CD4-positive, alpha-beta T cell (primary cell): ENCODE measurements around the gene MNAT1. TPM values are rescaled to one million over a fixed set of nuclear protein-coding genes. Genes with fewer than 3 reads are reported as not detected.

ENCODE experiments used
- ATAC-seq: fragments of 200-7000 bp; cut with Tn5 transposase; one replicate; pipeline ENCODE4 v1.10.0; 2022; ENCODE audit warnings: mild to moderate bottlenecking; ENCODE audit not compliant: poor library complexity
- CTCF ChIA-PET: fragments of 350-600 bp; sonication (Branson Sonifier 250); formaldehyde crosslinking; loops from one replicate; lab custom pipeline; 2021; ENCODE audit warnings: antibody characterized with exemption, inconsistent platforms; lab: Charles Lee
- POLR2A ChIA-PET: fragments of 350-600 bp; sonication (Branson Sonifier 250); formaldehyde crosslinking; loops from one replicate; lab custom pipeline; 2021; ENCODE audit warnings: antibody characterized with exemption, inconsistent platforms; lab: Charles Lee
- DNase-seq, 14 experiments: peaks; one replicate each; pipeline ENCODE4 v3.0.0-alpha.2; 2013 to 2020; ENCODE audit warnings: mixed read lengths in 2 of 14
- H3K27ac ChIP-seq, 2 donors: one replicate each; pipeline versions ENCODE4 v1.5.1 to v1.7.0; 2013; ENCODE audit warnings: low read length in 2 of 2, low read depth in 1 of 2, mild to moderate bottlenecking in 1 of 2
- H3K27me3 ChIP-seq, 2 experiments: 1 replicate in 1 of 2; 2 replicates in 1 of 2; pipeline versions ENCODE4 v1.6.1 to v1.7.0; 2013; ENCODE audit warnings: low read length in 2 of 2, control low read depth in 1 of 2, mild to moderate bottlenecking in 1 of 2, moderate library complexity in 1 of 2; ENCODE audit not compliant: insufficient read depth in 2 of 2, control insufficient read depth in 1 of 2
- H3K36me3 ChIP-seq: one replicate; pipeline ENCODE4 v1.6.1; 2013; ENCODE audit warnings: low read length, control low read depth; ENCODE audit not compliant: insufficient read depth
- H3K4me1 ChIP-seq: one replicate; pipeline ENCODE4 v1.6.1; 2013; ENCODE audit warnings: low read length, control low read depth; ENCODE audit not compliant: insufficient read depth
- H3K4me3 ChIP-seq: one replicate; pipeline ENCODE4 v1.5.1; 2013; ENCODE audit warnings: mild to moderate bottlenecking, low read length, moderate library complexity
- H3K9me3 ChIP-seq, 2 experiments: 1 replicate in 1 of 2; 2 replicates in 1 of 2; pipeline versions ENCODE4 v1.6.1 to v1.7.0; 2013; ENCODE audit warnings: low read length in 2 of 2, mild to moderate bottlenecking in 2 of 2, control low read depth in 1 of 2, moderate library complexity in 1 of 2; ENCODE audit not compliant: control insufficient read depth in 1 of 2, insufficient read depth in 1 of 2
- H3K27ac Mint-ChIP-seq: one replicate; pipeline ENCODE4 v1.8.0; 2020; ENCODE audit warnings: mixed read lengths
- H3K27me3 Mint-ChIP-seq: one replicate; pipeline ENCODE4 v1.8.0; 2021; ENCODE audit warnings: mixed read lengths
- H3K36me3 Mint-ChIP-seq: one replicate; pipeline ENCODE4 v1.8.0; 2021; ENCODE audit warnings: low read depth, mixed read lengths
- H3K4me1 Mint-ChIP-seq: one replicate; pipeline ENCODE4 v1.8.0; 2021; ENCODE audit warnings: low read depth, mixed read lengths
- H3K4me3 Mint-ChIP-seq: one replicate; pipeline ENCODE4 v1.8.0; 2020; ENCODE audit warnings: mild to moderate bottlenecking, mixed read lengths
- H3K9me3 Mint-ChIP-seq: one replicate; pipeline ENCODE4 v1.8.0; 2020; ENCODE audit warnings: mixed read lengths
- intact Hi-C, 2 experiments: fragments of 100-400 bp; cut with DNase I in 1 of 2; cut with micrococcal nuclease in 1 of 2; formaldehyde crosslinking; loops; one replicate each; pipeline versions ENCODE4 v1.15.1 to v1.9.0; 2023 to 2025; cut with DNase I, micrococcal nuclease
- total RNA-seq, 174 experiments: library from RNA in 2 of 174; stranded (reverse) in 2 of 174; gene quantifications; one replicate each; pipeline ENCODE4 v1.2.3 and lab custom pipeline; 2021 to 2026
- TF ChIP-seq, protein P1 (sequence below): fragments of 200-600 bp; IDR thresholded peaks from one replicate; pipeline ENCODE4 v1.8.0; 2022; ENCODE audit warnings: antibody characterized with exemption, mild to moderate bottlenecking

Gene MNAT1
- total RNA-seq, 2 experiments from 2014 or later = 15.4 to 15.9 TPM

DNA sequence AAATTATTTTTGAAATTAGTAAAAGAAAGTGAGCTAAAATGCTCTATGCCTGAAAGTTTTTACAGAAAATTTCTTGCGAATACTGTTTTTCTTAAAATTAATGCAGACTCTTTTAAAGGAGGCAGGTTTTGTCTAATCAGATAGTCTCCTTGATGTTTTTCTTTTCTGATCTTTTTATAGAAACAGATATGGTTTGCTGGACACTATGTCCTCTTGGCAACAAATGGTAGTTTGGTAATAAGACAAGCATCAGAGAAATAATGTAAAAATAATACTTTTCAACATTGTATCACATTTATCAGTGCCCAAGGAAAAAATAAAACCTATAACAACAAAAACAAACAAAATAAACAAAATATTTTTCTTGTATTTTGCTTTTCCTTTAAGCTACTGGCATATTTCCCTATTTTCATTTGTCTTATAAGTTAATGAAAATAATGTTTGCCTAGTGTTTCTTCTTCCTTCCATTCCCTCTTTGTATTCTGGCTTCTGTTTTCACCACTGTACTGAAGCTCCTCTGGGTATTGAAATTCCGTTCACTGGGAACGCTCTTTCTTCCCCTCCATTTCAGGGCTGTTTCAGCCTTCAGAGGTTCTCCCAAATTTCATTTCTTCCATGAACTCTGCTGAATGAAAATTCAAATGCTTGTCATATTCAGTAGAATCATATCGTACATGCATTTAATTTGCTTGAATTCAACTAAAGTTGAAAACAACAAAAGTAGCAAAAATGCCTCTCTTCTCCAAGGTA is 131.0 kb downstream of the MNAT1 start:
- POLR2A ChIA-PET = no interaction called here
- Histone ChIP-seq H3K4me1 (no peaks in the 10 kb centered on the region), H3K4me3 (no peak overlapping the region), H3K9me3 (no peaks in the 10 kb centered on the region), H3K36me3 (no peaks in the 10 kb centered on the region), H3K27me3 (no peaks in the 10 kb centered on the region), H3K27ac (no peak overlapping the region)
- Mint-ChIP-seq H3K27ac (no peak overlapping the region), H3K4me1 (no peaks in the 10 kb centered on the region), H3K36me3 (no peaks in the 10 kb centered on the region), H3K9me3 (no peaks in the 10 kb centered on the region), H3K27me3 (no peaks in the 10 kb centered on the region), H3K4me3 (no peak overlapping the region)
- no peak for ATAC-seq
- TF ChIP-seq, protein P1, sequence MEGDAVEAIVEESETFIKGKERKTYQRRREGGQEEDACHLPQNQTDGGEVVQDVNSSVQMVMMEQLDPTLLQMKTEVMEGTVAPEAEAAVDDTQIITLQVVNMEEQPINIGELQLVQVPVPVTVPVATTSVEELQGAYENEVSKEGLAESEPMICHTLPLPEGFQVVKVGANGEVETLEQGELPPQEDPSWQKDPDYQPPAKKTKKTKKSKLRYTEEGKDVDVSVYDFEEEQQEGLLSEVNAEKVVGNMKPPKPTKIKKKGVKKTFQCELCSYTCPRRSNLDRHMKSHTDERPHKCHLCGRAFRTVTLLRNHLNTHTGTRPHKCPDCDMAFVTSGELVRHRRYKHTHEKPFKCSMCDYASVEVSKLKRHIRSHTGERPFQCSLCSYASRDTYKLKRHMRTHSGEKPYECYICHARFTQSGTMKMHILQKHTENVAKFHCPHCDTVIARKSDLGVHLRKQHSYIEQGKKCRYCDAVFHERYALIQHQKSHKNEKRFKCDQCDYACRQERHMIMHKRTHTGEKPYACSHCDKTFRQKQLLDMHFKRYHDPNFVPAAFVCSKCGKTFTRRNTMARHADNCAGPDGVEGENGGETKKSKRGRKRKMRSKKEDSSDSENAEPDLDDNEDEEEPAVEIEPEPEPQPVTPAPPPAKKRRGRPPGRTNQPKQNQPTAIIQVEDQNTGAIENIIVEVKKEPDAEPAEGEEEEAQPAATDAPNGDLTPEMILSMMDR = no peak
- CTCF ChIA-PET = no interaction called here
- intact Hi-C loops = no loop called here
- DNase-seq = no peak

DNA sequence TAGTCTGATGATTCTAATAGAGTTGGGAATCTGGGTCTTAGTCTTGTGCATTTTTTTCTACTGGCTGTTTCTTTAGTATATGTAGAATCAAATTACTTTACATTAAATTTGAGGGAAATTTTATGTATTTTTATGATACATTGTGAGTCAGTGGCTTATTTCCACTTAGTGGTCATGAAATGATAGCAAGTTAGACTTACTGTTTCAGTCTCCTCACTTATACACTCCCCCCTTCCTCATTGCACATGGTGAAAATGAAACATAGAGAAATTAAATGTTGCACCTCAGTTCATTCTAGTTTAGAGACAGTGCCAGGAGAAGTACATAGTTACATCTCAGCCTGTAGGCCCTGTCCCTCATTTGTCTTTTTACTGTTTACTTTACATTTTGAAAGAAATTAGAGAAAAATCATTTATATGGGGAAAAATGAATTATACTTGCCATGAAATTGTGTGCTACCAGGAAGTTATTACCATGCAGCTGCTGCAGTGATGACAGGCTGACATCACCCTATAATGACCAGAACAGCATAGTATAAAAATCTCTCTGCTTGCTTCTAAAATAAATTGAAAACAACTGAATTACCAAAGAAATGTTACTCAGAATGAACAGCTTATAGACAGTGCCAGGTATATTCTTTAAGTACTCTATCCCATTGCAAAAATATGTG is 133.1 kb downstream of the MNAT1 start:
- DNase-seq (no peak), ATAC-seq (no peak)
- Mint-ChIP-seq H3K27me3 (no peaks in the 10 kb centered on the region), H3K4me1 (no peaks in the 10 kb centered on the region), H3K9me3 (no peaks in the 10 kb centered on the region), H3K36me3 (peaks cover under 1% of the 10 kb centered on the region), H3K27ac (no peak overlapping the region), H3K4me3 (no peak overlapping the region)
- intact Hi-C loops = no loop called here
- Histone ChIP-seq H3K27me3 (no peaks in the 10 kb centered on the region), H3K4me3 (no peak overlapping the region), H3K4me1 (no peaks in the 10 kb centered on the region), H3K27ac (no peak overlapping the region), H3K9me3 (no peaks in the 10 kb centered on the region), H3K36me3 (no peaks in the 10 kb centered on the region)
- TF ChIP-seq, protein P1 = no peak
- ChIA-PET CTCF (no interaction called here), POLR2A (no interaction called here)

DNA sequence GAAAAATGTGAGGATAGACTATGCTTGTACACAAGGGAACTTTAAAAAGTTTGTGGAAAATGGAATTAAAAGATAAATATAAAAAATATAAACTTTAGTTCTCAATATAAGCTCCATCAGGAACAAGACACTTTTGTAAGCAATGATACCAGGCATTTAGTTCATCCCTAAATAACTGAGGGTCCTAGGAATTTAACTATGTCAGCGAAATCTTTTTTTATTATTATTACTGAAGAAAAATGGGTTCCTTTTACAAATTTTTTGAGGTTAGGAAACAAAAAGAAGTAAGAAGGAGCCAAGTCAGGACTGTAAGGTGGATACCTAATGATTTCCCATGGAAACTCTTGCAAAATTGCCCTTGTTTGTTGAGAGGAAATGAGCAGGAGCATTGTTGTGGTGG is 143.6 kb downstream of the MNAT1 start:
- H3K4me3 Mint-ChIP-seq = no peak overlapping the region
- peaks cover 7% of the 10 kb centered on the region for H3K9me3 Mint-ChIP-seq
- Histone ChIP-seq H3K27ac (no peak overlapping the region), H3K4me3 (no peak overlapping the region), H3K4me1 (no peaks in the 10 kb centered on the region), H3K36me3 (no peaks in the 10 kb centered on the region), H3K27me3 (no peaks in the 10 kb centered on the region), H3K9me3 (peaks cover 7 to 8% of the 10 kb centered on the region in 2 experiments)
- DNase-seq = no peak
- intact Hi-C loops = no loop called here
- peaks cover 54% of the 10 kb centered on the region for H3K36me3 Mint-ChIP-seq
- ChIA-PET CTCF (no interaction called here), POLR2A (no interaction called here)
- H3K27ac Mint-ChIP-seq = no peak overlapping the region
- no peaks in the 10 kb centered on the region for H3K4me1 Mint-ChIP-seq
- TF ChIP-seq, protein P1 = no peak
- no peaks in the 10 kb centered on the region for H3K27me3 Mint-ChIP-seq
- no peak for ATAC-seq
